NB4 (cell line): ENCODE data around the gene ARHGAP15.

Experiments
- CTCF ChIP-seq: IDR thresholded peaks from one replicate; pipeline ENCODE4 v1.5.1; 2012; ENCODE audit warnings: low read depth, low read length
- MYC ChIP-seq: IDR thresholded peaks from 2 replicates; pipeline ENCODE4 v1.6.1; 2011; ENCODE audit warnings: low read depth, low read length
- POLR2A ChIP-seq: IDR thresholded peaks from 2 replicates; pipeline ENCODE4 v1.6.1; 2011; ENCODE audit warnings: mild to moderate bottlenecking; ENCODE audit not compliant: insufficient read length; ENCODE audit errors: extremely low read depth
- TF ChIP-seq, protein P1 (sequence below): IDR thresholded peaks from 2 replicates; pipeline ENCODE4 v1.6.1; 2011; ENCODE audit warnings: low read depth, low read length

- TF ChIP-seq CTCF (no peak), POLR2A (no peak), MYC (no peak)
- TF ChIP-seq, protein P1, sequence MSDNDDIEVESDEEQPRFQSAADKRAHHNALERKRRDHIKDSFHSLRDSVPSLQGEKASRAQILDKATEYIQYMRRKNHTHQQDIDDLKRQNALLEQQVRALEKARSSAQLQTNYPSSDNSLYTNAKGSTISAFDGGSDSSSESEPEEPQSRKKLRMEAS: no peak
These were observed 482.1 kb downstream of the ARHGAP15 start for GRCh38 chr2:143611336-143611735.
